ENCODE measurements around the gene UST.

GRCh38 chr6:149035766-149036165 is 288.9 kb downstream of the UST start:
- TF ChIP-seq SP1 (IDR thresholded peaks at IDR 0.05) (no peak), SUZ12 (IDR thresholded peaks at IDR 0.05) (no peak), CTBP1 (IDR thresholded peaks at IDR 0.05; ENCODE audit: borderline replicate concordance) (no peak), PKNOX1 (IDR thresholded peaks at IDR 0.05) (no peak)
